Ectodermal cell (in vitro differentiated cells): ENCODE measurements around the gene GRAMD4.

Experiments
- H3K27ac ChIP-seq: 2 replicates; pipeline ENCODE4 v1.7.0; 2013; ENCODE audit warnings: mild to moderate bottlenecking, low read depth, low read length; ENCODE audit not compliant: insufficient read depth, poor library complexity, severe bottlenecking
- H3K27me3 ChIP-seq: 2 replicates; pipeline ENCODE4 v1.7.0; 2013; ENCODE audit warnings: mild to moderate bottlenecking, low read length; ENCODE audit not compliant: insufficient read depth, control insufficient read depth, poor library complexity, severe bottlenecking
- H3K36me3 ChIP-seq: one replicate; pipeline ENCODE4 v1.7.0; 2013; ENCODE audit warnings: low read length; ENCODE audit not compliant: control insufficient read depth, insufficient read depth
- H3K4me1 ChIP-seq: one replicate; pipeline ENCODE4 v1.7.0; 2013; ENCODE audit warnings: low read length; ENCODE audit not compliant: control insufficient read depth, insufficient read depth
- H3K4me3 ChIP-seq: 2 replicates; pipeline ENCODE4 v1.7.0; 2013; ENCODE audit warnings: low read depth, low read length, control low read depth; ENCODE audit not compliant: insufficient read depth
- H3K9me3 ChIP-seq: 2 replicates; pipeline ENCODE4 v1.7.0; 2013; ENCODE audit warnings: mild to moderate bottlenecking, low read length, moderate library complexity; ENCODE audit not compliant: control insufficient read depth
- WGBS, 2 experiments: methylation state at CpG; one replicate each; pipeline ENCODE4 v1.1.7; 2013; ENCODE audit warnings: missing lambda C conversion rate in 2 of 2; 5-methylcytosine and 5-hydroxymethylcytosine counted together

Gene GRAMD4

DNA sequence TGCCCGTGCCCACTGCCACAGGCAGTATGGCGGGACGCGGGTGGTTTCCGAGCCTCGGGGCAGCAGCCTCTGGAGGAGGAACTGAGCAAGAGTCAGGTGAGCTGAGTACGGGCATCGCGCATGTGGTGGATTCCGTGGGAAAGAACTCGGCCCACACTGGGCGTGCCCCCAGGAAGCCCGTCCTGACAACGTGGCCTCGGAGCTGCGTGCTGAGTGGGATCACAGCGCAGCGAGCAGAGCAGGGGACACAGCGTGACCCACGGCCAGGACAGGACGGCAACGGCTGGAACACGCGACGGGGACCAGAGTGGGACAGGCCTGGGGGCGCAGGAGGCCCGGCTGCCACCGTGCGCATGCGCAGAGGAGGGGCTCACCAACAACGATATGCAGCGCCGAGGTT is 81.1 kb downstream of the GRAMD4 start:
- no peak overlapping the region for H3K4me3 ChIP-seq

DNA sequence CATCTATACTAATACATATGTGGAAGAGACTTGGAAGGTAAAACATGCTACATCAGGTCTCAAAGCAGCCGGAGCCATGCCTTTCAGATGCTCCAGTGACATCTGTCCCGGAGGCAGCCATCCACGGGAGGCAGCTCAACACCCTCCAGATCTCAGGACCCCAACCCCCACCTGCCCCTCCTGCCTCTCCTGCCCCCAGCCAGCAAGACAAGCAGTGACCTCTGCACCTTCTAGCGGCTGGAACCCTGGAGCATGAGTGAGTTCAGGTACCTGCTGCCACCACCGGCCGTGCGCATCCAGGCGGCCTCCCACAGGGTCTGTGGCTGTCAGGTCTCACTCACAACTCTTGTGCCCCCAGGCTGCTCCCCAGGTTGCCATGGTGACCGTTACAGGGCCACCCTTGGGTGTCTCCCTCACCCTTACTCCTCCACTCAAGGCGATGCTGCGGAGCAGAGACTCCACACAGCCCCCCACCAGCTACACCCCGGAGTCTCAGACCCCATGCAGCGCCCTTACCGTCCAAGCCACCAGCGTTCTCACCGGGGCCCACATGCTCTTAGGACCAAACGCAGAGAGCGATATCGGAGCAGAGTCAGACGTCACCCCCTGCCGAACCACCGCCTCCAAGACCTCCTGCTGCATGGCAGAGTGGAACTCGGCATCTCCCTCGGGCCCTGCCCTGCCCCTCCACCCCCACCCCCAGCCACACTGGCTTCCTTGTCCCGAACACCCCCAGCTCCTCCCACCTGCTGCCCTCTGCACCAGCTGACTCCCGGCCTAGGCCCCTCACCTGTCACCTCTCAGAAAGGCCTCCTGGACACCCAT is 83.2 kb downstream of the GRAMD4 start:
- H3K27ac ChIP-seq = no peak overlapping the region
- no peaks in the 10 kb centered on the region for H3K4me1 ChIP-seq
- no peak overlapping the region for H3K4me3 ChIP-seq
- H3K36me3 ChIP-seq = peaks cover 23% of the 10 kb centered on the region
- 93 to 94% methylated on average over 26 of the region's 26 CpGs for WGBS, 2 experiments
- no peaks in the 10 kb centered on the region for H3K9me3 ChIP-seq
- no peaks in the 10 kb centered on the region for H3K27me3 ChIP-seq

More for the DNA sequence above, 81.1 kb downstream of the GRAMD4 start:
- no peak overlapping the region for H3K27ac ChIP-seq
- WGBS, 2 experiments = 94% methylated on average over 33 of the region's 33 CpGs
- H3K36me3 ChIP-seq = peaks cover 21% of the 10 kb centered on the region
- H3K27me3 ChIP-seq = no peaks in the 10 kb centered on the region
- H3K4me1 ChIP-seq = no peaks in the 10 kb centered on the region
- no peaks in the 10 kb centered on the region for H3K9me3 ChIP-seq

GRCh38 chr22:46703996-46704370 is 83.8 kb downstream of the GRAMD4 start:
- Histone ChIP-seq H3K4me1 (no peaks in the 10 kb centered on the region), H3K36me3 (peaks cover 28% of the 10 kb centered on the region), H3K27ac (no peak overlapping the region), H3K4me3 (no peak overlapping the region), H3K27me3 (no peaks in the 10 kb centered on the region), H3K9me3 (no peaks in the 10 kb centered on the region)
- WGBS, 2 experiments = 95 to 98% methylated on average over 6 of the region's 6 CpGs

- no peaks in the 10 kb centered on the region for H3K4me1 ChIP-seq
- H3K27me3 ChIP-seq = no peaks in the 10 kb centered on the region
- no peaks in the 10 kb centered on the region for H3K9me3 ChIP-seq
- H3K36me3 ChIP-seq = peaks cover 27% of the 10 kb centered on the region
- H3K4me3 ChIP-seq = no peak overlapping the region
- H3K27ac ChIP-seq = no peak overlapping the region
- 95% methylated on average over 12 of the region's 12 CpGs for WGBS, 2 experiments
Observed at GRCh38 chr22:46706060-46706459, 85.9 kb downstream of the GRAMD4 start.

DNA sequence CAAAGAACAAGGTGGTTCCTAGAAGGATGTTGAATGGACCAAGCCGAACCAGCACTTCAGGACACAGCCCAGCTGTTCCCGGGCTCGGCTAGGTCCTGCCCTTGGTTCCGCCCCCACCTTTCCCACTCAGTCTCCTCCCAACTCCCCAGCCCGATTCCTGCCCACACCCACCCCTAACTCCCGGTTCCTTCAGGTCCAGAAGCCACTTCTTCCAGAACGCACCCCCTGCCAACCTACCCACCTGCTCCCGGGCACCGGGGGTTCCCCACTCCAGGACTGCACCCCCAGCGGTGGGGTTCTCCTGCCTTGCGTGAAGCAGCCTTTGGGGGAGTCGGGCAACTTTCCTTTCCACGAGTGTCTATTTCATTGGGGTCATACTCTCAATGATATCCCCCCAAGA is 87.1 kb downstream of the GRAMD4 start:
- 91 to 92% methylated on average over 13 of the region's 13 CpGs for WGBS, 2 experiments
- no peaks in the 10 kb centered on the region for H3K27me3 ChIP-seq
- H3K36me3 ChIP-seq = peaks cover 28% of the 10 kb centered on the region
- H3K4me3 ChIP-seq = no peak overlapping the region
- no peaks in the 10 kb centered on the region for H3K4me1 ChIP-seq
- no peaks in the 10 kb centered on the region for H3K9me3 ChIP-seq
- no peak overlapping the region for H3K27ac ChIP-seq

GRCh38 chr22:46707827-46708570 is 87.8 kb downstream of the GRAMD4 start:
- H3K27ac ChIP-seq = no peak overlapping the region
- no peaks in the 10 kb centered on the region for H3K4me1 ChIP-seq
- no peak overlapping the region for H3K4me3 ChIP-seq
- H3K9me3 ChIP-seq = no peaks in the 10 kb centered on the region
- 93 to 94% methylated on average over 32 of the region's 32 CpGs for WGBS, 2 experiments
- H3K36me3 ChIP-seq = peaks cover 28% of the 10 kb centered on the region
- no peaks in the 10 kb centered on the region for H3K27me3 ChIP-seq

DNA sequence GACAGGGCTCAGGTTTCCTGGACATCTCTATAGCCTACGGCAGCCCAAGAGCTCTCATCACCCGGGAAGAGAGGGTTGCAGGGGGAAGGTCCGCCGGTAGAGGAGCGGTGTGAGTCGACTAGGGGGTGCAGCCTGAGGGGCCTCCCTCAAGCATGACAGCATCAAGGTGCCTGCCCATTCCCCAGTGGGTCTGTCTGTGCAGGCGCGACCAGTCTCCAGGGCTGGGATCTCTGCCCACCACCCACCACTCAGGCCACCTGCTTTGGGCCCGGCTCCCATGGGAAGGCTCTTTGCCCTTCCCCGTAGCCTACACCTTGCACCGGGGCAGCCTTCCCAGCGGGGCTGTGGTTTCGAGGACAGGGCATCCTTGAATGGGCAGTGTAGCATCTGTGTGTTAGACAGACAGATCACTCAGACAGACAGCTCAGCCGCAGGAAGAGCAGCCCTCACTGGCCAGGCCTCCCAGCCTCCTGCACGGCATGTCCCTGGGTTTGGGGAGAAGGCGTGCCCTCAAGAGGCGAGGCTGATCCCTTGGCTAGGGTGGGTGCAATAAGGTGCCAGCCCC is 88.7 kb downstream of the GRAMD4 start:
- no peaks in the 10 kb centered on the region for H3K9me3 ChIP-seq
- H3K4me3 ChIP-seq = no peak overlapping the region
- peaks cover 28% of the 10 kb centered on the region for H3K36me3 ChIP-seq
- no peaks in the 10 kb centered on the region for H3K27me3 ChIP-seq
- WGBS, 2 experiments = 96% methylated on average over 17 of the region's 17 CpGs
- no peak overlapping the region for H3K27ac ChIP-seq
- H3K4me1 ChIP-seq = no peaks in the 10 kb centered on the region

- H3K27me3 ChIP-seq = no peaks in the 10 kb centered on the region
- H3K36me3 ChIP-seq = peaks cover 31% of the 10 kb centered on the region
- H3K9me3 ChIP-seq = no peaks in the 10 kb centered on the region
- no peak overlapping the region for H3K27ac ChIP-seq
- H3K4me1 ChIP-seq = no peaks in the 10 kb centered on the region
- no peak overlapping the region for H3K4me3 ChIP-seq
- 83 to 87% methylated on average over 11 of the region's 11 CpGs for WGBS, 2 experiments
Observed at GRCh38 chr22:46710806-46711205, 90.6 kb downstream of the GRAMD4 start.

DNA sequence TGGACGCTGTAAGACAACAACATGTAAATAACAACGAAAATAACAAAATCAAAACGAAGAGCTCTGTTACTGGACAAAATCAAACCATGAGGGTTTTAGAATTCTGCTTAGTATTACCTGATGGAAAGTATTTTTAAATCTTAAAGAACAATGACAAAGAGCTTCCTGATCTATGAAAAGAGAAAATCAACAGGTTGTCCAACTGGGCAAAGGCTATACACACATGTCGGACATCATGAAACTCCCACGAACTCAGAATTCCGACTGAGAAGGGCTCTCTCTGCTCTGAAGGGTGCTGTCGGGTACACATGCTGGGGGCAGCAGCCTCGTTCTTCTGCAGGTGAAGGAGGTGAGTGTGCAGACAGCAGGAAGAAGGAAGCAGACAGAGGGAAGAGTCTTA is 92.1 kb downstream of the GRAMD4 start:
- no peak overlapping the region for H3K4me3 ChIP-seq
- H3K27me3 ChIP-seq = no peaks in the 10 kb centered on the region
- 94 to 97% methylated on average over 8 of the region's 8 CpGs for WGBS, 2 experiments
- H3K27ac ChIP-seq = no peak overlapping the region
- no peaks in the 10 kb centered on the region for H3K4me1 ChIP-seq
- H3K9me3 ChIP-seq = no peaks in the 10 kb centered on the region
- H3K36me3 ChIP-seq = peaks cover 35% of the 10 kb centered on the region

- Histone ChIP-seq H3K9me3 (no peaks in the 10 kb centered on the region), H3K4me3 (no peak overlapping the region), H3K27me3 (no peaks in the 10 kb centered on the region), H3K27ac (no peak overlapping the region), H3K4me1 (no peaks in the 10 kb centered on the region), H3K36me3 (peaks cover 23% of the 10 kb centered on the region)
- 97 to 98% methylated on average over 4 of the region's 4 CpGs for WGBS, 2 experiments
Observed at GRCh38 chr22:46714550-46714949, 94.4 kb downstream of the GRAMD4 start.
